ENCODE data around the gene RPAP2. TPM values are rescaled to one million over a fixed set of nuclear protein-coding genes. Genes with fewer than 3 reads are reported as not detected.

The RPAP2 gene
- total RNA-seq, 4 donors from 2014 or later = 3.2 to 37.8 (median 11.7) TPM

DNA sequence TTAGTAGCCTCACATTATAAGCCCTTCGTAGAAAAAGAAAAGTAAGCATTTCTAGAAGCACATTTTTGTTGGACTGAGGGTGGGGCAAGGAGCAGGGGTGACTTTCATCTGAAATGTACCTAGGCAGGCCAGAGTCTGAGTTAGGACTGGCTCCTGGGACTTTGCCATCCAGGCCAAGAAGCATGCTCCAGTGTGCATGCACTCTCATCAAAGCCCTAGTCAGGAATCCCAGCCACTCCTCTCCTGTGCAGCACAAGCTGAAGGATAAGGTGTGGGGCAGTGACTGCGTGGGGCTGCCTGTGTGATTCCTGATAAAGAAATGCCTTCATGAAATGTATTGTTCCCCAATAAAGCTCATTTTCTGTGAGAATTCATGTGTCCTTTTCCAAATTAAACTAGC is 99.7 kb downstream of the RPAP2 start:
- Histone ChIP-seq H3K27me3 (no peaks in the 10 kb centered on the region), H3K9me3 (peaks cover 19 to 24% of the 10 kb centered on the region in 2 donors), H3K27ac (no peak overlapping the region), H3K36me3 (no peaks in the 10 kb centered on the region), H3K4me3 (no peak overlapping the region), H3K4me1 (no peaks in the 10 kb centered on the region)
- no peak for TF ChIP-seq EP300 (IDR thresholded peaks at IDR 0.05; ENCODE audit: low read depth)
- 78 to 88% methylated on average over 1 to 2 of the region's 2 CpGs for WGBS, 2 donors (ENCODE audit: low coverage in 1 of 2)
- intact Hi-C loops (cut with DNase I; ENCODE audit: low total_unique reads) = no loop called here
- no peak for DNase-seq
- in situ Hi-C loops (cut with MboI; ENCODE audit: low pct_ligation_motif_present in 1 of 4, low pct_unique_long_range_greater_than_20kb in 1 of 4, low sequenced_read_pairs in 3 of 4) = no loop called here

DNA sequence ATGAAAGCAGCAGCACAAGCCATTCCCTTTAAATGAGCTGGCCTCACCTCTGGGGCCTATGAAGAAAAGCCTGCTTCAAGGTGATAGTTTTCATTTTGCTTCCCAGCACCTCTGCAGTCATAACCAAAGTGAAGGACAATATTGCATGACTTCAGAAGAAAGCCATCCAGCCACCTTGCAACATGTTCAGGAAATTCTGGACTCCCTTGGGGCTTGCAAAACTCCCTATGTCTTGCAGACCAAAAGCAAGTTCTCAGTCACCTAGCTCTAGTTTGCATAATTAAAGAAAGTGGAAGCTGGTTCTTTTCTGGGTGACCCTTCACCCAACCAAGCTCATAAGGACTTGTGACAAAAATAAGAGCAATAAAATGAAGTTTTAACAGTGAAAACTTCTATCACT is 100.2 kb downstream of the RPAP2 start:
- Histone ChIP-seq H3K9me3 (peaks cover 16 to 23% of the 10 kb centered on the region in 2 donors), H3K4me1 (no peaks in the 10 kb centered on the region), H3K27ac (no peak overlapping the region), H3K4me3 (no peak overlapping the region), H3K27me3 (no peaks in the 10 kb centered on the region), H3K36me3 (no peaks in the 10 kb centered on the region)
- intact Hi-C loops (cut with DNase I; ENCODE audit: low total_unique reads) (no loop called here), in situ Hi-C loops (cut with MboI; ENCODE audit: low pct_ligation_motif_present in 1 of 4, low pct_unique_long_range_greater_than_20kb in 1 of 4, low sequenced_read_pairs in 3 of 4) (no loop called here)
- DNase-seq = no peak
- TF ChIP-seq, protein P1, sequence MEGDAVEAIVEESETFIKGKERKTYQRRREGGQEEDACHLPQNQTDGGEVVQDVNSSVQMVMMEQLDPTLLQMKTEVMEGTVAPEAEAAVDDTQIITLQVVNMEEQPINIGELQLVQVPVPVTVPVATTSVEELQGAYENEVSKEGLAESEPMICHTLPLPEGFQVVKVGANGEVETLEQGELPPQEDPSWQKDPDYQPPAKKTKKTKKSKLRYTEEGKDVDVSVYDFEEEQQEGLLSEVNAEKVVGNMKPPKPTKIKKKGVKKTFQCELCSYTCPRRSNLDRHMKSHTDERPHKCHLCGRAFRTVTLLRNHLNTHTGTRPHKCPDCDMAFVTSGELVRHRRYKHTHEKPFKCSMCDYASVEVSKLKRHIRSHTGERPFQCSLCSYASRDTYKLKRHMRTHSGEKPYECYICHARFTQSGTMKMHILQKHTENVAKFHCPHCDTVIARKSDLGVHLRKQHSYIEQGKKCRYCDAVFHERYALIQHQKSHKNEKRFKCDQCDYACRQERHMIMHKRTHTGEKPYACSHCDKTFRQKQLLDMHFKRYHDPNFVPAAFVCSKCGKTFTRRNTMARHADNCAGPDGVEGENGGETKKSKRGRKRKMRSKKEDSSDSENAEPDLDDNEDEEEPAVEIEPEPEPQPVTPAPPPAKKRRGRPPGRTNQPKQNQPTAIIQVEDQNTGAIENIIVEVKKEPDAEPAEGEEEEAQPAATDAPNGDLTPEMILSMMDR (IDR thresholded peaks at IDR 0.05) = no peak
- TF ChIP-seq POLR2A (IDR thresholded peaks at IDR 0.05) (no peak), EP300 (IDR thresholded peaks at IDR 0.05; ENCODE audit: low read depth) (no peak), POLR2AphosphoS5 (IDR thresholded peaks at IDR 0.05) (no peak)

DNA sequence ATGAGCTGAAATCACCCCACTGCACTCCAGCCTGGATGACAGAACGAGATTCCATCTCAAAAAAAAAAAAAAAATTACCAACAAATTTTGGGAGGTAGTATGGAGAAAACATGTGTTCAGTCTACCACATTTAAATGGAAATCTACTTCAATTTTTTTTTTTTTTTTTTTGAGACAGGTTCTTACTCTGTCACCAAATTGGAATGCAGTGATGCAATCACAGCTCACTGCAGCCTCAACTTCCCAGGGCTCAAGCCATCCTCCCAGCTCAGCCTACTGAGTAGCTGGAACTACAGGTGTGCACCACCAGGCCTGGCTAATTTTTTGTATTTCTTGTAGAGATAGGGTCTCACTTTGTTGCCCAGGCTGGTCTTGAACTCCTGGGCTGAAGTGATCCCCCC is 105.8 kb downstream of the RPAP2 start:
- Histone ChIP-seq H3K27me3 (no peaks in the 10 kb centered on the region), H3K36me3 (no peaks in the 10 kb centered on the region), H3K9me3 (peaks cover 8 to 14% of the 10 kb centered on the region in 2 donors), H3K4me1 (peaks cover 0 to 4% (median 0%) of the 10 kb centered on the region in 4 donors), H3K4me3 (no peak overlapping the region), H3K27ac (no peak overlapping the region)
- in situ Hi-C loops (cut with MboI; ENCODE audit: low pct_ligation_motif_present in 1 of 4, low pct_unique_long_range_greater_than_20kb in 1 of 4, low sequenced_read_pairs in 3 of 4) (no loop called here), intact Hi-C loops (cut with DNase I; ENCODE audit: low total_unique reads) (no loop called here)
- TF ChIP-seq EP300 (IDR thresholded peaks at IDR 0.05; ENCODE audit: low read depth) = no peak
- TF ChIP-seq POLR2AphosphoS5 (IDR thresholded peaks at IDR 0.05) = no peak
- no peak for TF ChIP-seq POLR2A (IDR thresholded peaks at IDR 0.05)
- TF ChIP-seq, protein P1 (IDR thresholded peaks at IDR 0.05) = no peak
- no peak for DNase-seq
- WGBS, 2 donors (ENCODE audit: low coverage in 1 of 2) = 44 to 93% methylated on average over 1 of the region's 1 CpG

DNA sequence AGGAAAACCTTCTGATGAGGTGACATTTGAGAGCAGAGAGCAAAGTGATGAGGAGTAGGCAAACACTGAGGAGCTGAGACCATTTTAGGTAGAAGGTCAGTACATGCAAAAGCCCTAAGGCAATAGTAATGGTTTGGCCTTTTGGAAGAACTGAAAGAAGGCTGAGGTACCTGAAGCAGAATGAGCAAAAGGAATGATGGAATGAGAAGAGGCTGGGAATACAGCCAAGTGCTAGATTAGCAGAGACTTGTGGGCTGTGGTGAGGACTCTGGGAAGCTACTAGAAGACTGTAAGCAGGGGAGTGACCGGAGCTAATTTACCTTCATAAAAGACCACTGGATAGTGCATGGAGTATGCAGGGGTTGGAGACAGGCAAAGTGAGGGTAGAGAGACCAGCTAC is 110.0 kb downstream of the RPAP2 start:
- no peak for TF ChIP-seq EP300 (IDR thresholded peaks at IDR 0.05; ENCODE audit: low read depth)
- TF ChIP-seq, protein P1 (IDR thresholded peaks at IDR 0.05) = no peak
- no peak for TF ChIP-seq POLR2AphosphoS5 (IDR thresholded peaks at IDR 0.05)
- no peak for TF ChIP-seq POLR2A (IDR thresholded peaks at IDR 0.05)
- Histone ChIP-seq H3K36me3 (no peaks in the 10 kb centered on the region), H3K9me3 (peaks cover 0 to 1% of the 10 kb centered on the region in 2 donors), H3K4me3 (no peak overlapping the region), H3K27ac (no peak overlapping the region), H3K27me3 (no peaks in the 10 kb centered on the region), H3K4me1 (peaks cover 0 to 16% (median 5%) of the 10 kb centered on the region in 4 donors)
- in situ Hi-C loops (cut with MboI; ENCODE audit: low pct_ligation_motif_present in 1 of 4, low pct_unique_long_range_greater_than_20kb in 1 of 4, low sequenced_read_pairs in 3 of 4) = no loop called here
- intact Hi-C loops (cut with DNase I; ENCODE audit: low total_unique reads) = no loop called here
- 83 to 85% methylated on average over 1 of the region's 1 CpG for WGBS, 2 donors (ENCODE audit: low coverage in 1 of 2)
- no peak for DNase-seq

DNA sequence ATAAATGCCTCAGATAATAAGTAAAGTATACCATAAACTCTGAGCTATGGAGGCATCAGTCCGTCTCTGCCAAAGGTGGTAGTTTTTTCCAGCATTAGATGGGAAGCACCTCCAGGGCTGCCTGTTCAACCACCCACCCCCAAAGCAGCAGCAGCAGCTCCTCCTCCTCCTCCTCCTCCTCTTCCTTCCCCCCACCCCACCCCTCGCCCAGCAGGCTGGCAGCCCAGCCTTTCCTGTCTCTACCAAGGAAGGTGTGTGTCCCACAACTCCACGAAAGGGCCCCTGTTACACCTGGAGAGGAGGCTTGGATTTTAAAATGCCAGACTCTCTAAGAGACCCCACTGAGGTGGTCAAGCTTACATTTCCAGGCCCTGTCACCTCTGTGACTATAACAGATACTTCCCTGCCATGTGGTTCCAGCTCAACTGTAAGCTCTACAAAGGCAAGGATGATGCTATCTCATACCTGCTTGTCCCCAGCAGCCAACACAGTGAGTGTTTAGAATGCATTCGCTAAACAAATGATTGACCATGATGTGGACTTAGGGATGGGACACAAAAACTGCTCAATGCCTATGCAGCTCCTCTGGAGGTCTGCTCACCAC is 111.2 kb downstream of the RPAP2 start:
- H3K27me3 ChIP-seq = no peaks in the 10 kb centered on the region
- 76% methylated on average over 4 of the region's 4 CpGs; no CpG with 5 or more reads in 1 of the 2 donors for WGBS, 2 donors (ENCODE audit: low coverage in 1 of 2)
- no peak overlapping the region for H3K4me3 ChIP-seq
- TF ChIP-seq POLR2A (IDR thresholded peaks at IDR 0.05) = no peak
- TF ChIP-seq, protein P1 (IDR thresholded peaks at IDR 0.05) = no peak
- no peak for TF ChIP-seq EP300 (IDR thresholded peaks at IDR 0.05; ENCODE audit: low read depth)
- no peak for TF ChIP-seq POLR2AphosphoS5 (IDR thresholded peaks at IDR 0.05)
- intact Hi-C loops (cut with DNase I; ENCODE audit: low total_unique reads) (no loop called here), in situ Hi-C loops (cut with MboI; ENCODE audit: low pct_ligation_motif_present in 1 of 4, low pct_unique_long_range_greater_than_20kb in 1 of 4, low sequenced_read_pairs in 3 of 4) (no loop called here)
- H3K27ac ChIP-seq = no peak overlapping the region
- peaks cover 0 to 16% (median 5%) of the 10 kb centered on the region in 4 donors for H3K4me1 ChIP-seq
- H3K9me3 ChIP-seq = no peaks in the 10 kb centered on the region
- no peak for DNase-seq
- H3K36me3 ChIP-seq = no peaks in the 10 kb centered on the region

Data from transverse colon (tissue), 4 donors.